C4-2B (cell line): Measurements from ENCODE around the gene ESRRB.

Experiments used
- H3K27ac ChIP-seq: fragments of 450-650 bp; 2 replicates; pipeline ENCODE4 v1.5.1; 2017
- ZFX ChIP-seq: fragments of 450-650 bp; IDR thresholded peaks from 2 replicates; pipeline ENCODE4 v1.6.1; 2017
- TF ChIP-seq, protein P1 (sequence below): fragments of 450-650 bp; conservative IDR thresholded peaks from 2 replicates; pipeline ENCODE4 v1.5.1; 2017; ENCODE audit warnings: mild to moderate bottlenecking

Gene ESRRB

DNA sequence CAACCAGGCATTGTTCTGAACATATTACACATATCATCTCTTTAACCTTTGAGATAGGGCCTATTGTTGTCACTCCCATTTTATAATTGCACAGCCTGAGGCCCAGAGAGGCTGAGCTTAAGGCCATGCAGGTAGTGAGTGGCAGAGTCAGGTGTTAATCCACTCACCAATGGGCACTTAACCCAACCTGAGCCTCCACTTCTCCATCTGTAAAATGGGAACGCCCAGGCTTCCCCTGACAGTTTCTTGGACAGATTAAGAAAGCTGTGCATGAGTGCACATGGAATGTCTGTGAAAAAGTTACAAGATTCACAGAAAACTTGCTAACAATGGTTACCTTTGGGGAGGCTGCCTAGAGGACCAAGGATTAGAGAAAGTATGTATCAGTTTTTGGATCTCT, 32.9 kb downstream of the ESRRB start:
- H3K27ac ChIP-seq, result no peak overlapping the region
- TF ChIP-seq, protein P1, sequence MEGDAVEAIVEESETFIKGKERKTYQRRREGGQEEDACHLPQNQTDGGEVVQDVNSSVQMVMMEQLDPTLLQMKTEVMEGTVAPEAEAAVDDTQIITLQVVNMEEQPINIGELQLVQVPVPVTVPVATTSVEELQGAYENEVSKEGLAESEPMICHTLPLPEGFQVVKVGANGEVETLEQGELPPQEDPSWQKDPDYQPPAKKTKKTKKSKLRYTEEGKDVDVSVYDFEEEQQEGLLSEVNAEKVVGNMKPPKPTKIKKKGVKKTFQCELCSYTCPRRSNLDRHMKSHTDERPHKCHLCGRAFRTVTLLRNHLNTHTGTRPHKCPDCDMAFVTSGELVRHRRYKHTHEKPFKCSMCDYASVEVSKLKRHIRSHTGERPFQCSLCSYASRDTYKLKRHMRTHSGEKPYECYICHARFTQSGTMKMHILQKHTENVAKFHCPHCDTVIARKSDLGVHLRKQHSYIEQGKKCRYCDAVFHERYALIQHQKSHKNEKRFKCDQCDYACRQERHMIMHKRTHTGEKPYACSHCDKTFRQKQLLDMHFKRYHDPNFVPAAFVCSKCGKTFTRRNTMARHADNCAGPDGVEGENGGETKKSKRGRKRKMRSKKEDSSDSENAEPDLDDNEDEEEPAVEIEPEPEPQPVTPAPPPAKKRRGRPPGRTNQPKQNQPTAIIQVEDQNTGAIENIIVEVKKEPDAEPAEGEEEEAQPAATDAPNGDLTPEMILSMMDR, result no peak
- TF ChIP-seq ZFX, result no peak

DNA sequence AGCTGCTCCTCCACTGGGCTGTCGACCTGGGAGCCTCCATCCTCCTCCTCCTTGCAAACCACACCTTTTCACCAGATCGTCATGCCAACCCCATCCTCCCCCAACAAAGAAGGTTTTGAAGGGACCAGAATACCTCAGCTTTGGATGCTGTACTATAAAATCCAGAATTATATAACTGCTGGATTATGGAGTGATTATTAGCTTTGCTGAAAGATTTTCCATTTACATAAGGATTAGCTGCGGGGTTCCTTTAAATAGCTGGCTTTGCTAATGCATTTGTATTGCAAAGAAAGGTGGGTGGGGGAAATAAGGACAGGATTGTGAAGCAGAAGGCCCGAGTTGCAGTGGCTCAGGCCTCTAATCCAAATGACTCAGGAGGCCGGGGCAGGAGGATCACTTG, 36.6 kb downstream of the ESRRB start:
- H3K27ac ChIP-seq, result no peak overlapping the region
- TF ChIP-seq, protein P1, result no peak
- TF ChIP-seq ZFX, result no peak

DNA sequence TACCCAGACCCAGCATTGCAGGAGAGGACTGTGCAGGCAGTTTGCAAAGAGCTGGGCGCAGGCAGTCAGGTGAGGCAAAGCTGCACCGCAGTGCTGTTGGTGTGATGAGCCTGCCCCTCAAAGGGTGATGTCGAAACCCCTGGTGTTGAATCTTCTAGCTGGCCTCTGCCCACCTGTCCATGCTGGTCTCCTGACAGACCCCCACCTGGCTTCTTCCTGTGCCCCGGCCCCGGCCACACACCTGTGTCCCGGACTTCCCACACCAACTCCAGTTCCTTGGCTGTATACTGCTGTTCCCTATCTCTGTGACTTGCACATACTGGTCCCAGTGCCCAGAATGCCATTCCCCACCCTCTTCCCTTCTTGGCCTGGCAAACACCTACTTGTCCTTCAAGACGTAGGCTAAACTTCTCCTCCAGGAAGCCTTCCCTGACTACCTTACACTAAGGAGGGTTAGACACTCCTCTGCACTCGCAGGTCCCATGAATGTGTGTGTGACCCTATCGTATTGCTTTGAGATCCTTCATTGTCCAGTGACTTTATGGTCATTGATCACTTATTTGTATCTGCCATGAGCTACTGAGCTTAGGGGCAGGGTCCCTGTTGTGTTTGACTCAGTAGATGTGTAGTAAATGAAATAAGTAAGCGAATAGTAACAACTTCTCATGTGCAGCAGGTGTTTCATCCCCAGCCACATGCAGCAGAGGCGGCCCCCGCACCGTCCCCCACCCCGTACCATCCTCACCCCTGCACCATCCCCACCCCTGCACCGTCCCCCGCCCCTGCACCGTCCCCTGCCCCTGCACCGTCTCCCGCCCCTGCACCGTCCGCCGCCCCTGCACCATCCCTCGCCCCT, 37.4 kb downstream of the ESRRB start:
- TF ChIP-seq ZFX, result no peak
- TF ChIP-seq, protein P1, result no peak
- H3K27ac ChIP-seq, result no peak overlapping the region

DNA sequence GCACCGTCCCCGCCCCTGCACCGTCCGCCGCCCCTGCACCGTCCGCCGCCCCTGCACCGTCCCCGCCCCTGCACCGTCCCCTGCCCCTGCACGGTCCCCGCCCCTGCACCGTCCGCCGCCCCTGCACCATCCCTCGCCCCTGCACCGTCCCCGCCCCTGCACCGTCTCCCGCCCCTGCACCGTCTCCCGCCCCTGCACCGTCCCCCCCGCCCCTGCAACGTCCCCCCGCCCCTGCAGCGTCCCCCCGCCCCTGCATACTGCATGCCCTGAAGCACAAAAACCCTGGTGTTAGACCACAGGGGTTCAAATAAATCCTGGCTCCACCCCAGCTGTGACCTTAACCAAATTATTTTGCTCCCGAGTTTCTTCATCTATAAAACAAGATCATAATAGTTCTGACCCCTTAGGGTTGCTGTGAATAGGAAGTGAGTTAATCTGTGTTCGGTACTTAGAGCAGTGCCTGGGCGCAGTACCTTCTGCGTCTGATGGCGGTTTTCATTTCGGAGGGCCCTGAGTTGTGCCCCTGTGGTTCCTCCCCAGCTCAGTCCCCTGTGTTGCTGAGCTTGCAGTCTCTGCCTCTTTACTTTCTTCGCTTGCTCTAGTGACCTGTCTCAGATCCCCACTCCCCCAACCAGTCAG, 38.1 kb downstream of the ESRRB start:
- TF ChIP-seq ZFX, result no peak
- TF ChIP-seq, protein P1, result no peak

DNA sequence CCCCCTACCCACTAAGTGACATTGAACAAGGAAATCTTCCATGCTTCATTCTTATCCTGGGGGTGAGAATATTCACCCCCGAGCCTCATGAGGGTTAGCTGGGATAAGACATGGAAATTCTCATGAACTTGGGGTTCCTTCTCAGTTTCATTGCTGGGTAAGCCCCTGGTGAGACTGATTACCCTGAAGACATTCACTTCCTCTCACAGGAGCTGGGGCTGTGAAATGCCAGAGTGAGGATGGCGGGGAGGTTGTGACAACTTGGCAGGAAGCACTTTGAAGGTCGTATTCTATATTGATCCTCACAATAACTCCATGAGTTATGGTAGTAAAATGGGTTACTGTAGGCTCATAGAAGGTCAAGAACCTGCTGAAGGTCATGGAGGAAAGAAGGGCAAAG, 43.5 kb downstream of the ESRRB start:
- H3K27ac ChIP-seq, result no peak overlapping the region
- TF ChIP-seq, protein P1, result no peak
- no peak for TF ChIP-seq ZFX

More for the DNA sequence above, 38.1 kb downstream of the ESRRB start:
- no peak overlapping the region for H3K27ac ChIP-seq

DNA sequence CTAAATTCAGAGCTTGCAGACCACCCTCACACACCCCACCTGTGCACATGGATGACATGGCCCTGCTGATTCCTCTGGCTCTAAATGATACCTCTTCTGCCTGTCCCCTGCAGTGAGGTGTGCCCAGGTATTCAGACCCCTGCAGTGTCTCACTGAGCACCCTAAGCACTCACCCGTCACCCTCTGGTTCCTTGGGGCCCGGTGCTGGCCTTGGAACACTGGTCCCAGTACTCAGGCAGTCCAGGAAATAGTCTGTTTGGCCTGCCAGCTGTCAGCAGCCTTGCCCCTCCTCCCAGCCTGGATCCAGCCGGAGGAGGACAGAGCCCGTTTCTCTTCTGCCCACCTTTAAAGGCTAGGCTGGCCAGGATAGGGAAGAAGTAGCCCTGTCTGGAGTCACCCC, 44.9 kb downstream of the ESRRB start:
- no peak overlapping the region for H3K27ac ChIP-seq
- TF ChIP-seq ZFX, result no peak
- TF ChIP-seq, protein P1, result no peak

DNA sequence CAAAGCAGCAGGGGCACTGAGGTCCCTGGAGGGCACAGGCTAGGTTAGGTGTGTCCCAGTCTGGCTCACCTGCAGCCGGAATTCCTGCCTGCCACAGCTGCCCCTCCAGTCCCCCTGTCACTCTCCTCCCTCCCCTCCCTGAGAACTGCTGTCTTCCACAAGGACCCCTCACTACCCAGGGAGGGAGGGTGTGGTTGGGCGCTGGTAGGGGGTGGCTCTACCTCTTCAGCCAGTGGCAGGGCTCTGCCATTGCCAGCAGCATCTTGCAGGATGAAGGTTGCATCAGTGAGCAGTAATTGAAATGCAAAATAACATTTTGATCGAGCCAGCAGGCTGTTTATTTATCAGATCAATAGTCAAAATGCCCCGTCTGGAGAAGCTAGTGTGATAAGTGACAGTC, 45.7 kb downstream of the ESRRB start:
- no peak overlapping the region for H3K27ac ChIP-seq

More for the DNA sequence above, 45.7 kb downstream of the ESRRB start:
- TF ChIP-seq, protein P1, result no peak
- TF ChIP-seq ZFX, result no peak
